PC-3 (cell line): ENCODE measurements around the gene TRAIP. TPM values are rescaled to one million over a fixed set of nuclear protein-coding genes. Genes with fewer than 3 reads are reported as not detected.
A peak's percentile ranks its signal among the peaks of the same experiment; 100 is the strongest.

Experiments
- ATAC-seq: fragments of 200-7000 bp; cut with Tn5 transposase; 2 replicates; pipeline ENCODE4 v1.9.1; 2020; ENCODE audit warnings: mild to moderate bottlenecking, moderate library complexity
- BruUV-seq: library from RNA; stranded (reverse); fragments of 400-500 nt; replicated peaks from 2 replicates; lab custom pipeline; 2021; lab: Mats Ljungman, UMichigan
- CTCF ChIA-PET: fragments of 300-600 bp; sonication (Branson Sonifier 250); formaldehyde crosslinking; loops from one replicate; lab custom pipeline; 2022; ENCODE audit warnings: antibody characterized with exemption; lab: Charles Lee
- POLR2A ChIA-PET: fragments of 300-600 bp; sonication (Branson Sonifier 250); formaldehyde crosslinking; loops from one replicate; lab custom pipeline; 2022; ENCODE audit warnings: antibody characterized with exemption; ENCODE audit not compliant: unreplicated experiment; lab: Charles Lee
- DNase-seq: peaks from one replicate; pipeline ENCODE4 v3.0.0-alpha.2; 2015
- H2AFZ ChIP-seq: fragments of 300-600 bp; sonication (generic); 2 replicates; pipeline ENCODE4 v1.6.0; 2016; ENCODE audit warnings: antibody characterized with exemption, low read length
- H3F3A ChIP-seq: fragments of 300-600 bp; sonication (generic); one replicate; pipeline ENCODE4 v1.6.0; 2017; ENCODE audit warnings: antibody characterized with exemption, low read length, control low read depth, mild to moderate bottlenecking; ENCODE audit not compliant: unreplicated experiment
- H3K27ac ChIP-seq: fragments of 300-600 bp; sonication (generic); 2 replicates; pipeline ENCODE4 v1.5.1; 2016; ENCODE audit warnings: mild to moderate bottlenecking, low read length
- H3K27me3 ChIP-seq: fragments of 300-600 bp; sonication (generic); 2 replicates; pipeline ENCODE4 v1.6.1; 2016; ENCODE audit warnings: low read length, mixed read lengths
- H3K36me3 ChIP-seq: fragments of 300-600 bp; sonication (generic); 2 replicates; pipeline ENCODE4 v1.6.1; 2016; ENCODE audit warnings: low read depth, mixed run types, low read length, mixed read lengths
- H3K4me1 ChIP-seq: fragments of 300-600 bp; sonication (generic); 2 replicates; pipeline ENCODE4 v1.5.1; 2016; ENCODE audit warnings: low read length; ENCODE audit not compliant: insufficient read depth
- H3K4me2 ChIP-seq: fragments of 300-600 bp; sonication (generic); 2 replicates; pipeline ENCODE4 v1.6.0; 2016; ENCODE audit warnings: low read length
- H3K4me3 ChIP-seq: fragments of 300-600 bp; sonication (generic); 2 replicates; pipeline ENCODE4 v1.5.1; 2016; ENCODE audit warnings: mild to moderate bottlenecking, low read length, mixed read lengths
- H3K79me2 ChIP-seq: fragments of 300-600 bp; sonication (generic); 2 replicates; pipeline ENCODE4 v1.6.1; 2017; ENCODE audit warnings: low read length, mixed read lengths
- H3K9ac ChIP-seq: fragments of 300-600 bp; sonication (generic); 2 replicates; pipeline ENCODE4 v1.6.0; 2016; ENCODE audit warnings: mild to moderate bottlenecking, low read length
- H3K9me2 ChIP-seq: fragments of 300-600 bp; sonication (generic); replicated peaks from 2 replicates; pipeline ENCODE4 v1.6.1; 2016; ENCODE audit warnings: mixed run types, low read length, mixed read lengths
- H3K9me3 ChIP-seq: fragments of 300-600 bp; sonication (generic); 2 replicates; pipeline ENCODE4 v1.6.1; 2016; ENCODE audit warnings: low read length, mixed read lengths
- H4K20me1 ChIP-seq: fragments of 300-600 bp; sonication (generic); 2 replicates; pipeline ENCODE4 v1.6.1; 2016; ENCODE audit warnings: low read length, mixed read lengths
- EZH2 ChIP-seq: fragments of 300-600 bp; sonication (generic); IDR thresholded peaks from one replicate; pipeline ENCODE4 v1.6.1; 2017; ENCODE audit warnings: antibody characterized with exemption, mild to moderate bottlenecking, low read length; ENCODE audit not compliant: unreplicated experiment
- EZH2phosphoT487 ChIP-seq: fragments of 300-600 bp; sonication (generic); IDR thresholded peaks from 2 replicates; pipeline ENCODE4 v1.6.1; 2018; ENCODE audit warnings: mild to moderate bottlenecking, antibody characterized with exemption, low read length, borderline replicate concordance
- intact Hi-C: fragments of 100-400 bp; cut with micrococcal nuclease; formaldehyde crosslinking; loops from 2 replicates; pipeline ENCODE4 v1.9.0; 2023
- total RNA-seq: library from RNA; depleted of rRNA; stranded (reverse); fragments of >200 nt; gene quantifications from 2 replicates; pipeline ENCODE4 v1.2.3, GENCODE V29; 2014
- TF ChIP-seq, protein P1 (sequence below): fragments of 300-600 bp; sonication (generic); conservative IDR thresholded peaks from 2 replicates; pipeline ENCODE4 v1.5.1; 2017; ENCODE audit warnings: antibody characterized with exemption, low read depth, mild to moderate bottlenecking, low read length

The TRAIP gene
- total RNA-seq, 1 experiment from 2014 or later = 21.6 TPM

GRCh38 chr3:49855662-49856061 lies 702 bp downstream of the TRAIP start:
- Histone ChIP-seq H3K79me2 (peaks cover 40% of the 10 kb centered on the region), H3K9me3 (no peaks in the 10 kb centered on the region), H3K9ac (peak overlapping the region; percentile 82), H3F3A (no peaks in the 10 kb centered on the region), H3K27ac (no peak overlapping the region), H3K4me3 (peak overlapping the region; percentile 91), H3K9me2 (no peaks in the 10 kb centered on the region), H3K36me3 (no peaks in the 10 kb centered on the region), H2AFZ (peak overlapping the region; percentile 92), H3K27me3 (no peaks in the 10 kb centered on the region), H4K20me1 (no peaks in the 10 kb centered on the region), H3K4me2 (peak overlapping the region; percentile 98), H3K4me1 (peaks cover 10% of the 10 kb centered on the region; the same call in 1 of the 2 replicates)
- BruUV-seq = no TSS peak
- DNase-seq (no peak), ATAC-seq (no peak)
- TF ChIP-seq, protein P1, sequence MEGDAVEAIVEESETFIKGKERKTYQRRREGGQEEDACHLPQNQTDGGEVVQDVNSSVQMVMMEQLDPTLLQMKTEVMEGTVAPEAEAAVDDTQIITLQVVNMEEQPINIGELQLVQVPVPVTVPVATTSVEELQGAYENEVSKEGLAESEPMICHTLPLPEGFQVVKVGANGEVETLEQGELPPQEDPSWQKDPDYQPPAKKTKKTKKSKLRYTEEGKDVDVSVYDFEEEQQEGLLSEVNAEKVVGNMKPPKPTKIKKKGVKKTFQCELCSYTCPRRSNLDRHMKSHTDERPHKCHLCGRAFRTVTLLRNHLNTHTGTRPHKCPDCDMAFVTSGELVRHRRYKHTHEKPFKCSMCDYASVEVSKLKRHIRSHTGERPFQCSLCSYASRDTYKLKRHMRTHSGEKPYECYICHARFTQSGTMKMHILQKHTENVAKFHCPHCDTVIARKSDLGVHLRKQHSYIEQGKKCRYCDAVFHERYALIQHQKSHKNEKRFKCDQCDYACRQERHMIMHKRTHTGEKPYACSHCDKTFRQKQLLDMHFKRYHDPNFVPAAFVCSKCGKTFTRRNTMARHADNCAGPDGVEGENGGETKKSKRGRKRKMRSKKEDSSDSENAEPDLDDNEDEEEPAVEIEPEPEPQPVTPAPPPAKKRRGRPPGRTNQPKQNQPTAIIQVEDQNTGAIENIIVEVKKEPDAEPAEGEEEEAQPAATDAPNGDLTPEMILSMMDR = no peak
- TF ChIP-seq EZH2 (no peak), EZH2phosphoT487 (no peak)
- ChIA-PET POLR2A (no interaction called here), CTCF (no interaction called here)
- intact Hi-C loops = loop anchor here (2.0 kb wide), 1 partner anchor 51 kb away; no protein-coding TSS in a partner anchor

DNA sequence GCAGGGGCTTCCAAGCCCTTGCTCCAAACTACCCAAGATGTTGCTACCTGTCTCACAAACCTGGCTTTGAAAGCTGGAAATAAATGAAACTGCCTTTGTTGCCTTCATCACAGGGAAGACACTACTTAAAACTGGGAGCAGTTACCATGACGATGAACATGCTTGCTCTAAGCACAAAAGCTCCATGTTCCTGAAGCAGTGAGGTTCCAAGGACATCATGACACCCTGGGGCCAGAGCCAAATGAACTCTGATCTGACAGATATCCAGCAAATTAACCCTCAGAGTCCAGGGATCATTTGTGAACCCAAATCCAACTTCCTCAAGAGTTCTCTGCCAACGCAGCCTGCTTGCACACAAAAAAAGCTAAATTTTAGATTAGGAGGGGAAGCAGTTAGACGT lies 10.7 kb downstream of the TRAIP start:
- ATAC-seq (no peak), DNase-seq (no peak)
- BruUV-seq = no TSS peak
- H3K4me2 ChIP-seq = no peak overlapping the region
- no peak overlapping the region for H3K27ac ChIP-seq
- H3K9ac ChIP-seq = no peak overlapping the region
- TF ChIP-seq EZH2 = no peak
- TF ChIP-seq EZH2phosphoT487 = no peak
- TF ChIP-seq, protein P1 = no peak
- H3K4me1 ChIP-seq = peaks cover 4% of the 10 kb centered on the region; the same call in 1 of the 2 replicates
- no peaks in the 10 kb centered on the region for H3F3A ChIP-seq
- no peak overlapping the region for H2AFZ ChIP-seq
- no peaks in the 10 kb centered on the region for H4K20me1 ChIP-seq
- H3K27me3 ChIP-seq = no peaks in the 10 kb centered on the region
- ChIA-PET CTCF (no interaction called here), POLR2A (interaction anchor here (0.7 kb wide), 1 partner anchor 35 kb away, joined by 5 read pairs; no protein-coding TSS in a partner anchor)
- H3K9me3 ChIP-seq = no peaks in the 10 kb centered on the region
- no peaks in the 10 kb centered on the region for H3K9me2 ChIP-seq
- intact Hi-C loops = no loop called here
- H3K36me3 ChIP-seq = peaks cover 36% of the 10 kb centered on the region
- H3K79me2 ChIP-seq = no peaks in the 10 kb centered on the region
- no peak overlapping the region for H3K4me3 ChIP-seq

- ChIA-PET CTCF (no interaction called here), POLR2A (interaction anchor here (0.6 kb wide), 1 partner anchor 86 kb away, joined by 5 read pairs; no protein-coding TSS in a partner anchor)
- no TSS peak for BruUV-seq
- H3K79me2 ChIP-seq = no peaks in the 10 kb centered on the region
- H3K9ac ChIP-seq = no peak overlapping the region
- intact Hi-C loops = no loop called here
- H2AFZ ChIP-seq = no peak overlapping the region
- TF ChIP-seq, protein P1 = no peak
- no peak for TF ChIP-seq EZH2phosphoT487
- no peak for TF ChIP-seq EZH2
- H4K20me1 ChIP-seq = no peaks in the 10 kb centered on the region
- peaks cover 4% of the 10 kb centered on the region; the same call in 1 of the 2 replicates for H3K4me1 ChIP-seq
- H3K9me3 ChIP-seq = no peaks in the 10 kb centered on the region
- H3K9me2 ChIP-seq = no peaks in the 10 kb centered on the region
- no peak overlapping the region for H3K27ac ChIP-seq
- H3K36me3 ChIP-seq = peaks cover 39% of the 10 kb centered on the region
- ATAC-seq (peak; percentile 48; the same call in 1 of the 2 replicates), DNase-seq (peak; percentile 35)
- H3K27me3 ChIP-seq = no peaks in the 10 kb centered on the region
- H3K4me2 ChIP-seq = no peak overlapping the region
- H3F3A ChIP-seq = no peaks in the 10 kb centered on the region
- H3K4me3 ChIP-seq = no peak overlapping the region
Observed at GRCh38 chr3:49844464-49845183, 11.7 kb downstream of the TRAIP start.
